ENCODE data around the gene POU6F2. TPM values are rescaled to one million over a fixed set of nuclear protein-coding genes. Genes with fewer than 3 reads are reported as not detected.

POU6F2 gene
- total RNA-seq, 1 donor from 2014 or later, result 0.04 TPM

DNA sequence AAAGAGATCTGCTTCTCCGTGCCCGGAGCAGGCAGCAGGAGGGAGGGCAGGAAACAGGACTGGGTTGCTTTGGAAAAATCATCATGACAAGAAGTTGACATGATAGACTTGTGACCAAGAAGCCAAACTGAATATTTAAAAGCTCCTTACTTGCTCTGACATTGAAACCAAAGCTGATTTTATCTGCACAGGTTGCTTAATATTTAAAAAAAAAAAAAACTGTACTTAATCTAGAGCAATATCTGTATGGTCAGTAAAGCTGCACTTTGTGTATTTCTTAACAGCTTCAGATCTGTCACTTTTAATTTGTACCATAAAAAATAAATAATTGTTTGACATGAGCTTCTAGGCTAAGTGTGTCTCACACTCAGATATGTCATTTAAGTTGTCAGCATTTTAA, 490.6 kb downstream of the POU6F2 start:
- H3K4me3 ChIP-seq (ENCODE audit: low read depth, low read length), result no peak overlapping the region
- H3K36me3 ChIP-seq (ENCODE audit: control insufficient read depth, insufficient read depth, low read length), result no peaks in the 10 kb centered on the region
- no peak for DNase-seq (ENCODE audit: low read depth)
- H3K27me3 ChIP-seq (ENCODE audit: control insufficient read depth, insufficient read depth, low read length), result no peaks in the 10 kb centered on the region
- TF ChIP-seq, protein P1, sequence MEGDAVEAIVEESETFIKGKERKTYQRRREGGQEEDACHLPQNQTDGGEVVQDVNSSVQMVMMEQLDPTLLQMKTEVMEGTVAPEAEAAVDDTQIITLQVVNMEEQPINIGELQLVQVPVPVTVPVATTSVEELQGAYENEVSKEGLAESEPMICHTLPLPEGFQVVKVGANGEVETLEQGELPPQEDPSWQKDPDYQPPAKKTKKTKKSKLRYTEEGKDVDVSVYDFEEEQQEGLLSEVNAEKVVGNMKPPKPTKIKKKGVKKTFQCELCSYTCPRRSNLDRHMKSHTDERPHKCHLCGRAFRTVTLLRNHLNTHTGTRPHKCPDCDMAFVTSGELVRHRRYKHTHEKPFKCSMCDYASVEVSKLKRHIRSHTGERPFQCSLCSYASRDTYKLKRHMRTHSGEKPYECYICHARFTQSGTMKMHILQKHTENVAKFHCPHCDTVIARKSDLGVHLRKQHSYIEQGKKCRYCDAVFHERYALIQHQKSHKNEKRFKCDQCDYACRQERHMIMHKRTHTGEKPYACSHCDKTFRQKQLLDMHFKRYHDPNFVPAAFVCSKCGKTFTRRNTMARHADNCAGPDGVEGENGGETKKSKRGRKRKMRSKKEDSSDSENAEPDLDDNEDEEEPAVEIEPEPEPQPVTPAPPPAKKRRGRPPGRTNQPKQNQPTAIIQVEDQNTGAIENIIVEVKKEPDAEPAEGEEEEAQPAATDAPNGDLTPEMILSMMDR (IDR thresholded peaks at IDR 0.05; ENCODE audit: insufficient read depth, low read length, poor library complexity, severe bottlenecking), result no peak

DNA sequence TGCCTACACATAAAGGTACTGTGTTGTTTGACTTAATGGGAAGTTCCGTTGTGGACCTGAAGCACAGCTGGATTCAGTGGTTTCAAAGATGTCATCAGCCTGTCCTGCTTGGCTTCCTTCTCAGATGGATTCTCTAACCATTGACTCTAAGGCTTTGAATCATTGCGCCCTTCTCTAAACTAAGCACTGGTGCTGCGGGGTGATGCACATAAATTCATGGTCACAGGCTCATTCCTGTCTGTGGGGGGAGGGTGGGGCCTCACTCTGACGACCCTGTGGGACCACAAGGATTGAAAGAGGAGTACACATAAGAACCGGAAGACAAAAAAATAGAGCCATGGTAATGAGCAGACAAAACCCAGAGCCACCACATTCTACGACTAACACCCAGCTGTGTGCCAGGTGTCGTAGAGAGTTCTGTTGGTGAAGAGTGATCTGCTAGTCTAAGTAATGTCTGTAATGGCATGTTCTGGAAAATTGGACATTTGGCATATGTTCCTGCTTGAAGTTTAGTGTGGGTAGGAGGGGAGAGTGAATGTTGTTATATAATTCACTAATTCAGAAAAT, 491.2 kb downstream of the POU6F2 start:
- no peaks in the 10 kb centered on the region for H3K36me3 ChIP-seq (ENCODE audit: control insufficient read depth, insufficient read depth, low read length)
- no peaks in the 10 kb centered on the region for H3K27me3 ChIP-seq (ENCODE audit: control insufficient read depth, insufficient read depth, low read length)
- no peak overlapping the region for H3K4me3 ChIP-seq (ENCODE audit: low read depth, low read length)
- TF ChIP-seq, protein P1 (IDR thresholded peaks at IDR 0.05; ENCODE audit: insufficient read depth, low read length, poor library complexity, severe bottlenecking), result no peak
- no peak for DNase-seq (ENCODE audit: low read depth)

DNA sequence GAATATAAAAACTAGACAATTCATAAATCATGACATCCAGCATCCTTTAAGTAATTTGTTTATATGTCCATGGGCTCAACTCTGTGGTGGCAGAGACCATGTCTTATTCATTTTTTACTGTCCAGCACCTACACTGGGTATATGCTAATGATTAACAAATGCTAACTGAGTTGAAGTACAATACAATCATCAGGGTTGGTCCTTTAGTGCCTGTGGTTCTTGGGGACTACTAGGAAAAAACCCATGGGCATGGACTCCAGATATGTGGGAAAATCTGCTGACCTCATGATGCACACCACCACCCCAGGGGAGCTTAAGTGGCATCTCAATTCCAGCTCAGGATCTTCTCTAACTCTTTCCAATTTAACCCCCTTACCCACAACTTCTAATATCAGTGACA, 503.2 kb downstream of the POU6F2 start:
- no peak for DNase-seq (ENCODE audit: low read depth)
- H3K27me3 ChIP-seq (ENCODE audit: control insufficient read depth, insufficient read depth, low read length), result no peaks in the 10 kb centered on the region
- no peaks in the 10 kb centered on the region for H3K36me3 ChIP-seq (ENCODE audit: control insufficient read depth, insufficient read depth, low read length)

DNA sequence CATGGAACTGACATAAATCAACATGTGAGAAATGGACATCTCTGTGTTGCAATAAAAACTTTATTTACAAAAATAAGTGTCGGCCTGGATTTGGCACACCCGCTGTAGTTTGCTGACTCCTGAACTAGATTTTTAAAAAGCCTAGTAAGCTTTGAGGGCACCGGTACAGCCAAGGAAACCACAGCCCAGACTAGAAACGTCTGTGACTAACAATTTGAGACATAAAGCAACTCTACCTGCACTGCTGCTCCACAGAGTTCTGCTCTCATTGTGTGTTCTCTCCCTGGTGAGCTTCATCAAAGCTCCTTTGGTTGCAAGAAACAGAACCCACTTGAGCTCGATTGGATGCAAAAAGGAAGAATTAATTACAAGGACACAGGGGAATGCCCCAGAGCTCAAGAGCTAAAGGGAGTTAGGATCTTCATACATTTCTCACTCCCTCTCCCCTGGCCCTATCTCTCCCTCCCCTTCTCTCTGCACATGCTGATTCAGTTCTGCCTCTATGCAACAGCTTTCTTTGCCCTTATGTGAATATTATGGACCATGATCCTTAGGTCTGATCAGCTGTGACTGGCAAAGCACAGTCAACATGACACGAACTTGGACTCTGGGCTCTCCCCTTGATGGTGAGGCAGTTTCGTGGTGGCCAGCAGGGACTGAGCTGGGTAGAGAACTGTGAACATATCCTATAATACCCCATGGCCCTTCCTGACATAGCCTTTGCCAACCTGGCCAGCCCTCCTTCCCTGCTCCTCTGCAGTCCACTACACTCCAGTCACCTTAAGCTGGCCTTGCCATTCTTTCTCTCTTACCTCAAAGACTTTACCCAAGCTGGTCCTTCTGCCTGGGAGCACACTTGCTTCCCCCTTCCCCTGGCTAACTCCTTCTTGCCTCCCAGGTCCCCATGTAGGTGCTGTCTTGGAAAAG, 511.0 kb downstream of the POU6F2 start:
- no peaks in the 10 kb centered on the region for H3K36me3 ChIP-seq (ENCODE audit: control insufficient read depth, insufficient read depth, low read length)
- no peak overlapping the region for H3K4me3 ChIP-seq (ENCODE audit: low read depth, low read length)
- no peak for DNase-seq (ENCODE audit: low read depth)
- H3K27me3 ChIP-seq (ENCODE audit: control insufficient read depth, insufficient read depth, low read length), result peaks cover 4% of the 10 kb centered on the region
- TF ChIP-seq, protein P1 (IDR thresholded peaks at IDR 0.05; ENCODE audit: insufficient read depth, low read length, poor library complexity, severe bottlenecking), result no peak

More for the DNA sequence above, 503.2 kb downstream of the POU6F2 start:
- TF ChIP-seq, protein P1 (IDR thresholded peaks at IDR 0.05; ENCODE audit: insufficient read depth, low read length, poor library complexity, severe bottlenecking), result no peak
- H3K4me3 ChIP-seq (ENCODE audit: low read depth, low read length), result no peak overlapping the region

DNA sequence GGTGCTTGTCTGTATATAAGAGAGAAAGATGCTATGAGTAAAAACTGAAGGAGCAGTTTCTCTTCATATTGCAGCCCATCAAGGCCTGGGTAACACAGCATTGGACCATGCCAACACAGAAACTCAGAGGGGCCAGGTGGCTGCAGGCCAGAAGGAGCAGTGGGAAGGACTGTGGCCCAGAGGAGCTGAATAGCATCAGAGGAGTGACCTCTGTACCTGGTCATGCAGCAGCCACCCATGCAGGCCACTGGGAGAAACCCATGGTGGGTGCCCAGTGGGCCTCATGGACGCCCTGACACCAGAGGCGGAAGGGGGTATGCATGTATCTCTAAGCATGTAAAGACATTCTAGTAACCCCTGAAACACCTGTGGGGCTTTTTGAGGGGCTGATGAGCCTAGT, 512.6 kb downstream of the POU6F2 start:
- Histone ChIP-seq H3K36me3 (ENCODE audit: control insufficient read depth, insufficient read depth, low read length) (no peaks in the 10 kb centered on the region), H3K27me3 (ENCODE audit: control insufficient read depth, insufficient read depth, low read length) (peaks cover 4% of the 10 kb centered on the region), H3K4me3 (ENCODE audit: low read depth, low read length) (no peak overlapping the region)
- TF ChIP-seq, protein P1 (IDR thresholded peaks at IDR 0.05; ENCODE audit: insufficient read depth, low read length, poor library complexity, severe bottlenecking), result no peak
- no peak for DNase-seq (ENCODE audit: low read depth)
